Stimulated activated CD8-positive, alpha-beta memory T cell treated with anti-CD3 and anti-CD28 coated beads, Interleukin-2, amount 100 ng/mL, for 48 hours (primary cell): ENCODE data around the gene ST8SIA1.

Experiments
- DNase-seq, 2 donors: peaks; one replicate each; pipeline ENCODE4 v3.0.0-alpha.2; 2020; ENCODE audit warnings: low read depth in 2 of 2

The ST8SIA1 gene

GRCh38 chr12:22242726-22243125 is 91.8 kb downstream of the ST8SIA1 start:
- no peak for DNase-seq

GRCh38 chr12:22238211-22238610 is 96.3 kb downstream of the ST8SIA1 start:
- DNase-seq, result no peak

GRCh38 chr12:22234561-22234960 is 99.9 kb downstream of the ST8SIA1 start:
- no peak for DNase-seq

GRCh38 chr12:22231836-22232235 is 102.7 kb downstream of the ST8SIA1 start:
- DNase-seq, result no peak

- no peak for DNase-seq
Observed at GRCh38 chr12:22231078-22231477, 103.4 kb downstream of the ST8SIA1 start.

GRCh38 chr12:22230280-22230794 is 104.2 kb downstream of the ST8SIA1 start:
- DNase-seq, result no peak

- no peak for DNase-seq
Observed at GRCh38 chr12:22229652-22230279, 104.7 kb downstream of the ST8SIA1 start.

- DNase-seq, result no peak
Observed at GRCh38 chr12:22228022-22228875, 106.3 kb downstream of the ST8SIA1 start.

GRCh38 chr12:22223356-22223755 is 111.2 kb downstream of the ST8SIA1 start:
- no peak for DNase-seq

GRCh38 chr12:22217556-22217955 is 117.0 kb downstream of the ST8SIA1 start:
- no peak for DNase-seq

- DNase-seq, result no peak
Observed at GRCh38 chr12:22215467-22216253, 118.8 kb downstream of the ST8SIA1 start.

GRCh38 chr12:22211128-22211527 is 123.4 kb downstream of the ST8SIA1 start:
- DNase-seq, result no peak

- no peak for DNase-seq
Observed at GRCh38 chr12:22209422-22209821, 125.1 kb downstream of the ST8SIA1 start.

- no peak for DNase-seq
Observed at GRCh38 chr12:22206111-22206728, 128.3 kb downstream of the ST8SIA1 start.

GRCh38 chr12:22204391-22204790 is 130.1 kb downstream of the ST8SIA1 start:
- DNase-seq, result no peak

- no peak for DNase-seq
Observed at GRCh38 chr12:22202847-22203246, 131.7 kb downstream of the ST8SIA1 start.

GRCh38 chr12:22201101-22201500 is 133.4 kb downstream of the ST8SIA1 start:
- no peak for DNase-seq

GRCh38 chr12:22196236-22196635 is 138.3 kb downstream of the ST8SIA1 start:
- DNase-seq, result no peak

GRCh38 chr12:22190969-22191368 is 143.5 kb downstream of the ST8SIA1 start:
- no peak for DNase-seq

- DNase-seq, result no peak
Observed at GRCh38 chr12:22188431-22188830, 146.1 kb downstream of the ST8SIA1 start.

- no peak for DNase-seq
Observed at GRCh38 chr12:22180705-22181104, 153.8 kb downstream of the ST8SIA1 start.

GRCh38 chr12:22173177-22173576 is 161.3 kb downstream of the ST8SIA1 start:
- no peak for DNase-seq
